Stimulated activated CD8-positive, alpha-beta memory T cell treated with anti-CD3 and anti-CD28 coated beads, Interleukin-12 subunit alpha, Interleukin-12 subunit beta, amount 100 ng/mL, for 4 hours (primary cell): ENCODE results near the gene HSFY1.
"Not testable (repeated sequence)": the region's sequence is repeated elsewhere in the genome, so short reads cannot be mapped to it uniquely, and the experiment has no call there.

Experiments used
- DNase-seq: peaks from one replicate; pipeline ENCODE4 v3.0.0-alpha.2; 2020; ENCODE audit warnings: low read depth

Gene HSFY1, protein sequence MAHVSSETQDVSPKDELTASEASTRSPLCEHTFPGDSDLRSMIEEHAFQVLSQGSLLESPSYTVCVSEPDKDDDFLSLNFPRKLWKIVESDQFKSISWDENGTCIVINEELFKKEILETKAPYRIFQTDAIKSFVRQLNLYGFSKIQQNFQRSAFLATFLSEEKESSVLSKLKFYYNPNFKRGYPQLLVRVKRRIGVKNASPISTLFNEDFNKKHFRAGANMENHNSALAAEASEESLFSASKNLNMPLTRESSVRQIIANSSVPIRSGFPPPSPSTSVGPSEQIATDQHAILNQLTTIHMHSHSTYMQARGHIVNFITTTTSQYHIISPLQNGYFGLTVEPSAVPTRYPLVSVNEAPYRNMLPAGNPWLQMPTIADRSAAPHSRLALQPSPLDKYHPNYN

DNA sequence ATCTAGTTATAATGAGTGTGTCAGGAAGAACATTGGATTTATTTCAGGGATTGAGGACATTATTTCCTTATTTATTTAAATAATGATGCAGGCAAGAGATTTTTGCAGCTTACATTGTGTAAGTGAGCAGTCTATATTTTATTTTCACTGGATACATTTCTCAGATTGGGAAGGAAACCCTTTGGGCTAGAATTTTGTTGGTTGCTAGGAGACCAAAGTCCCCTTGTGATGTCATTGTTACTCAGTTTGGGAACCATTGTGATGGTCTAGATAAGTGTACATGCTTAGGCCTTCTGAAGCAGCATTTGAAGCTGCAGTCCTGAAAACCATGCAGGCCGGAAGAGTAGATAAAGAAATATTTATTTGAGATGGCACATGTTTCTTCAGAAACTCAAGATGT, at the start of gene HSFY1:
HSFY1 (plus strand) TSS at position 301 of the 400 bp plus-strand sequence; CDS start at position 369, 68 bp downstream.
- DNase-seq: not testable (repeated sequence)

DNA sequence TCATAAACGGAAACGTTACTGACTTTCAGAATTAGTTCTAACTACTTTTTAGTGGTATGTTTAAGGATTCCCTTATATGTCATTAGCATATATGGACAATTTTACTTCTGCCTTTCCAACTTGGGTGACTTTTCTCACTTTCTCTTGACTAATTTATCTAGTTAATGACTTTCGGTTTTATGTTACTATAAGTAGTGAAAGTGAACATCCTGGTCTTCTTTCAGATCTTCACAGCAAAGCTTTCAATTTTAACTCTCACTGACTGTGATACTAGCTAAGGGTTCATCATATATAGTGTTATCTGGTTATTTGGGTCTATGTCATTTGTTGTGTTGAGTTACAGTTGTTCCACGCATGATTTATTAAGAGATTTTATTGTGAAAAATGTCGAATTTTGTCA, 42.3 kb upstream of the HSFY1 start:
- not testable (repeated sequence) for DNase-seq

DNA sequence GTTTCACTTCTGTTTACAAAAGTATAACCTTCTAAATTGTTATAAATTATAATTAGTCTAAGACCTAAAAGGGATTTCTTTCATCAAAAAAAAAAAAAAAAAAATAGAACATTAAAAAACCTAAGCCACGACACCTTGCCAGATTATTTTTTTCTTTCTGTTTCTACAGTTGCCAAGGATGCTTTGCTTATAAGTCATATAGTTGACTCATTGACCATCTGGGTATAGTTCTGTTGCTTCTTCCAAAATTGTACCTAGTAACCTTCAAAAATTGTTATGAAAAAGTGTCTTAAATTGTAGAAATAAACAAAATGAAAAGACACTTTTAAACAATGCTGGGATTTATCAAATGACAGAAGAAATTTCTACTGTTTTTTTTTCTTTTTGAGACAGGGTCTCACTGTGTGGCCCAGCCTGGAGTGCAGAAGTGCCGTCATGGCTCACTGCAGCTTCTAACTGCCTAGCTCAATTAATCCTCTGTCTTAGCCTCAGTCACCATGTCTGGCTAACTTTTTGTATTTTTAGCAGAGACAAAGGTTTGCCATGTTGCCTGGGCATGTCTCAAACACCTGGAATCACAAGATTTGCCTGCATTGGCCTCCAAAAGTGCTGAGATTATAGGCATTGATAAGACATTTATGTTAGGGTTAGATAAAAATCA, 15.4 kb upstream of the HSFY1 start:
- DNase-seq: not testable (repeated sequence)

DNA sequence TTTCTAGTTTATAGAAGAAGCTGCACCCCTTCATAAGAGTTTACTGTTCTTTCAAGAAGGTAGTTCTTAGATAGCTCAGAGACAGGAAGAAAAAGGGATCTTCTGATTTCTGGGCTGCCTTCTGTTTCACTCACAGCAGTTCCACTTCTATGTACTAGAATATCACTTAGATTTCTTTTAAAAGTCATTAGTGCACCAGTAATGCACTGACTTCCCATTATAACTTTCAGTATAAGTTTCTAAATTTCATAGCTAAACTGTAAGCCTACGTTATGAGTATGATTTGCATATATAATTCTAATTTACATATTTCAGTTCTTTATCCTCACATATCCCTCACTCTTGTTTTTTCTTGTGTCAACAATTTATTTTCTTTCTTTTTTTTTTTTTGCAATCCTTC, 7.6 kb upstream of the HSFY1 start:
- DNase-seq: not testable (repeated sequence)

DNA sequence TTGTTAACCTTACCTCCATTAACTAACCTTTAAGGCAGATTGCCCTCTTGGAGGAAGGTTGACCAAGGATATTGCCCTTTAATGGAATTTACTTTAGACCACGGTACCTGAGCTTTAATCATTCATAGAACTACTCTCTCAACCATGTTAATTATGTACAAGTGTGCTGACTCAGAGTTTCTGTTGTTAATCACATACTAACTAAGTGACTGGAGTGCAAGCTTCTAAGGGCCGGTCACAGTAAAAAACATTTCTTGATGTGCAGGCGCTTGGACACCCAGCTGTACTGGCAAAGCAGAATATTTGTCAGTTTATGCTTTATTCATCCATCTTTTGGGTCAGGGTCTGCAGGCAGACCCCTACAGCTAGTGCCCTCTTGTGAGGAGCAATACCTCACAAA, 6.6 kb downstream of the HSFY1 start:
- DNase-seq: not testable (repeated sequence)

DNA sequence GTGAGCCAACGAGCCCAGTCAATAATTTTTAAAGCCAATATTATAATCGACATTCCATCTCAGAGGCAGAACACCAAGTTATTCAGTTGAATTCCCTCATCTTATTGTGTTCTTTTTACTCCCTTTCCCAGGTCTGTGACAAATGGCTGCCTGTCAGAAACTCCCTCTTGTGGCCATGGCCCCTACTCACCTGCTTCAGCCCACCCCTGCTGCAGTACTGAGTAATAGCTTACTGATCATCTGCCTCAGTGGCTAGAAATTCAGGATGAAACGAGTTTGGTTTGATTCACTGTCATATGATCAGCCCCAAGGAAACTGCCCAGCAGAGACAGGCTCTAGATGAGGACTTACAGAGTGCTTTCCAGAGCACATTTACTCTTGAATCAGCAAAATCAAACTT, 19.4 kb downstream of the HSFY1 start:
- not testable (repeated sequence) for DNase-seq
